ENCODE measurements around the gene CHST15. TPM values are rescaled to one million over a fixed set of nuclear protein-coding genes. Genes with fewer than 3 reads are reported as not detected.

The CHST15 gene
- total RNA-seq, 2 donors from 2014 or later, result 4.7 to 10.2 TPM

GRCh38 chr10:124117833-124118232 lies 24.4 kb upstream of the CHST15 start:
- intact Hi-C loops (cut with DNase I), result no loop called here
- no peaks in the 10 kb centered on the region for H3K36me3 ChIP-seq
- no peak for TF ChIP-seq CTCF (IDR thresholded peaks at IDR 0.05)
- no peak overlapping the region for H3K4me3 ChIP-seq
- no peaks in the 10 kb centered on the region for H3K27me3 ChIP-seq
- DNase-seq, result no peak
- H3K4me1 ChIP-seq, result no peaks in the 10 kb centered on the region
- H3K9me3 ChIP-seq, result no peaks in the 10 kb centered on the region
- H3K27ac ChIP-seq, result no peak overlapping the region
- no peak overlapping the region for H3K9ac ChIP-seq (ENCODE audit: low read depth in 2 of 2, low read length in 2 of 2)

- Histone ChIP-seq H3K36me3 (no peaks in the 10 kb centered on the region), H3K9me3 (no peaks in the 10 kb centered on the region), H3K4me1 (no peaks in the 10 kb centered on the region), H3K27me3 (no peaks in the 10 kb centered on the region), H3K4me3 (no peak overlapping the region), H3K27ac (no peak overlapping the region), H3K9ac (ENCODE audit: low read depth in 2 of 2, low read length in 2 of 2) (no peak overlapping the region)
- DNase-seq, result no peak
- intact Hi-C loops (cut with DNase I), result no loop called here
- TF ChIP-seq CTCF (IDR thresholded peaks at IDR 0.05), result no peak
These were observed 24.1 kb upstream of the CHST15 start for GRCh38 chr10:124117511-124117785.

GRCh38 chr10:124116771-124117510 lies 23.5 kb upstream of the CHST15 start:
- TF ChIP-seq CTCF (IDR thresholded peaks at IDR 0.05), result no peak
- Histone ChIP-seq H3K36me3 (no peaks in the 10 kb centered on the region), H3K27me3 (no peaks in the 10 kb centered on the region), H3K9me3 (no peaks in the 10 kb centered on the region), H3K4me3 (no peak overlapping the region), H3K9ac (ENCODE audit: low read depth in 2 of 2, low read length in 2 of 2) (no peak overlapping the region), H3K27ac (no peak overlapping the region), H3K4me1 (no peaks in the 10 kb centered on the region)
- intact Hi-C loops (cut with DNase I), result no loop called here
- no peak for DNase-seq

GRCh38 chr10:124114696-124115095 lies 21.3 kb upstream of the CHST15 start:
- no peak for DNase-seq
- Histone ChIP-seq H3K9ac (ENCODE audit: low read depth in 2 of 2, low read length in 2 of 2) (no peak overlapping the region), H3K36me3 (no peaks in the 10 kb centered on the region), H3K4me3 (no peak overlapping the region), H3K27ac (no peak overlapping the region), H3K27me3 (no peaks in the 10 kb centered on the region), H3K9me3 (no peaks in the 10 kb centered on the region), H3K4me1 (no peaks in the 10 kb centered on the region)
- intact Hi-C loops (cut with DNase I), result no loop called here
- TF ChIP-seq CTCF (IDR thresholded peaks at IDR 0.05), result no peak

- DNase-seq, result no peak
- H3K9me3 ChIP-seq, result no peaks in the 10 kb centered on the region
- no peaks in the 10 kb centered on the region for H3K36me3 ChIP-seq
- no peak overlapping the region for H3K27ac ChIP-seq
- TF ChIP-seq CTCF (IDR thresholded peaks at IDR 0.05), result no peak
- H3K9ac ChIP-seq (ENCODE audit: low read depth in 2 of 2, low read length in 2 of 2), result no peak overlapping the region
- intact Hi-C loops (cut with DNase I), result no loop called here
- H3K27me3 ChIP-seq, result no peaks in the 10 kb centered on the region
- H3K4me3 ChIP-seq, result no peak overlapping the region
- no peaks in the 10 kb centered on the region for H3K4me1 ChIP-seq
These were observed 19.6 kb upstream of the CHST15 start for GRCh38 chr10:124112891-124113580.

Measured in colonic mucosa (tissue), 4 donors.